HepG2 (cell line): ENCODE measurements around the gene ELL. TPM values are rescaled to one million over a fixed set of nuclear protein-coding genes. Genes with fewer than 3 reads are reported as not detected.

ENCODE experiments used
- ARID5B ChIP-seq: IDR thresholded peaks from 2 replicates; pipeline ENCODE4 v1.4.0; 2020; ENCODE audit warnings: mild to moderate bottlenecking, missing genetic modification reagents
- BCLAF1 ChIP-seq: fragments of 450-650 bp; IDR thresholded peaks from 2 replicates; pipeline ENCODE4 v1.6.1; 2017; ENCODE audit warnings: mild to moderate bottlenecking
- HNF4G ChIP-seq, 2 experiments: sonication (generic) in 1 of 2; formaldehyde crosslinking in 1 of 2; IDR thresholded peaks; 2 replicates each; pipeline versions ENCODE4 v1.4.0 to v1.6.1; 2011 to 2020; ENCODE audit warnings: borderline replicate concordance in 2 of 2, low read depth in 2 of 2, mild to moderate bottlenecking in 2 of 2, low read length in 1 of 2, missing genetic modification reagents in 1 of 2, moderate library complexity in 1 of 2
- RARA ChIP-seq: IDR thresholded peaks from 2 replicates; pipeline ENCODE4 v1.6.1; 2016; ENCODE audit warnings: missing genetic modification reagents, missing compliant biosample characterization
- RELA ChIP-seq: sonication (generic); formaldehyde crosslinking; IDR thresholded peaks from 2 replicates; pipeline ENCODE4 v1.4.0; 2020; ENCODE audit warnings: missing genetic modification reagents
- REXO4 ChIP-seq: sonication (generic); formaldehyde crosslinking; IDR thresholded peaks from 2 replicates; pipeline ENCODE4 v1.8.0; 2022; ENCODE audit warnings: missing genetic modification reagents, mild to moderate bottlenecking, borderline replicate concordance
- SIX1 ChIP-seq: sonication (generic); formaldehyde crosslinking; IDR thresholded peaks from 2 replicates; pipeline ENCODE4 v1.4.0; 2020; ENCODE audit warnings: missing genetic modification reagents, borderline replicate concordance
- SMC3 ChIP-seq: IDR thresholded peaks from 2 replicates; pipeline ENCODE4 v1.6.1; 2011; ENCODE audit warnings: low read length, improper control_type of control experiment
- TARDBP ChIP-seq: sonication (generic); formaldehyde crosslinking; IDR thresholded peaks from 2 replicates; pipeline ENCODE4 v1.8.0; 2022; ENCODE audit warnings: mild to moderate bottlenecking, missing genetic modification reagents
- TBP ChIP-seq: sonication (generic); formaldehyde crosslinking; IDR thresholded peaks from 2 replicates; pipeline ENCODE4 v1.5.0; 2020; ENCODE audit warnings: missing genetic modification reagents
- ZBTB34 ChIP-seq: sonication (generic); formaldehyde crosslinking; IDR thresholded peaks from 2 replicates; pipeline ENCODE4 v1.8.0; 2022; ENCODE audit warnings: mild to moderate bottlenecking, missing genetic modification reagents
- ZFP41 ChIP-seq: sonication (generic); formaldehyde crosslinking; IDR thresholded peaks from 2 replicates; pipeline ENCODE4 v1.4.0; 2020; ENCODE audit warnings: mild to moderate bottlenecking, missing genetic modification reagents, borderline replicate concordance
- ZFP90 ChIP-seq: sonication (generic); formaldehyde crosslinking; IDR thresholded peaks from 2 replicates; pipeline ENCODE4 v1.8.0; 2022; ENCODE audit warnings: missing genetic modification reagents, mild to moderate bottlenecking, inconsistent platforms, borderline replicate concordance
- ZNF292 ChIP-seq: sonication (generic); formaldehyde crosslinking; IDR thresholded peaks from 2 replicates; pipeline ENCODE4 v1.8.1; 2022; ENCODE audit warnings: mild to moderate bottlenecking, low read depth, missing genetic modification reagents, borderline replicate concordance
- ZNF326 ChIP-seq: sonication (generic); formaldehyde crosslinking; IDR thresholded peaks from 2 replicates; pipeline ENCODE4 v1.4.0; 2020; ENCODE audit warnings: missing genetic modification reagents, borderline replicate concordance
- ZNF713 ChIP-seq: sonication (generic); formaldehyde crosslinking; IDR thresholded peaks from 2 replicates; pipeline ENCODE4 v1.4.0; 2020; ENCODE audit warnings: mild to moderate bottlenecking, missing genetic modification reagents
- ZNF782 ChIP-seq: sonication (generic); formaldehyde crosslinking; IDR thresholded peaks from 2 replicates; pipeline ENCODE4 v1.4.0; 2020; ENCODE audit warnings: missing genetic modification reagents, mild to moderate bottlenecking, borderline replicate concordance
- ZSCAN25 ChIP-seq: sonication (generic); formaldehyde crosslinking; IDR thresholded peaks from 2 replicates; pipeline ENCODE4 v1.8.0; 2022; ENCODE audit warnings: mild to moderate bottlenecking, missing genetic modification reagents
- polyA plus RNA-seq, 8 experiments: library from polyadenylated mRNA; depleted of rRNA in 3 of 8; stranded (reverse) in 7 of 8; unstranded in 1 of 8; fragments of >200 nt; fragmentation: Illumina TruSeq in 4 of 8; extraction: Trizol in 4 of 8; gene quantifications; 2 replicates each; pipeline versions ENCODE4 v1.2.1 to v1.2.3, GENCODE V29; 2011 to 2016; ENCODE audit warnings: low read depth in 4 of 8, missing spikeins in 1 of 8, mixed read lengths in 1 of 8; ENCODE audit not compliant: insufficient read depth in 1 of 8
- total RNA-seq, 5 experiments: library from RNA; depleted of rRNA; stranded (reverse); fragments of >200 nt; fragmentation: Illumina TruSeq; extraction: Trizol; gene quantifications; 2 replicates each; pipeline ENCODE4 v1.2.3, GENCODE V29; 2016; ENCODE audit warnings: low read depth in 1 of 5
- TF ChIP-seq, protein P1 (sequence below): sonication (generic); formaldehyde crosslinking; IDR thresholded peaks from 2 replicates; pipeline ENCODE4 v1.8.1; 2023; ENCODE audit warnings: mild to moderate bottlenecking, moderate library complexity, missing genetic modification reagents

The ELL gene
- total and polyA plus RNA-seq, 2 of the 13 experiments (the other 11 are each of a cell fraction or from before 2014, with no cell fraction given): 3.7 to 5.4 TPM

DNA sequence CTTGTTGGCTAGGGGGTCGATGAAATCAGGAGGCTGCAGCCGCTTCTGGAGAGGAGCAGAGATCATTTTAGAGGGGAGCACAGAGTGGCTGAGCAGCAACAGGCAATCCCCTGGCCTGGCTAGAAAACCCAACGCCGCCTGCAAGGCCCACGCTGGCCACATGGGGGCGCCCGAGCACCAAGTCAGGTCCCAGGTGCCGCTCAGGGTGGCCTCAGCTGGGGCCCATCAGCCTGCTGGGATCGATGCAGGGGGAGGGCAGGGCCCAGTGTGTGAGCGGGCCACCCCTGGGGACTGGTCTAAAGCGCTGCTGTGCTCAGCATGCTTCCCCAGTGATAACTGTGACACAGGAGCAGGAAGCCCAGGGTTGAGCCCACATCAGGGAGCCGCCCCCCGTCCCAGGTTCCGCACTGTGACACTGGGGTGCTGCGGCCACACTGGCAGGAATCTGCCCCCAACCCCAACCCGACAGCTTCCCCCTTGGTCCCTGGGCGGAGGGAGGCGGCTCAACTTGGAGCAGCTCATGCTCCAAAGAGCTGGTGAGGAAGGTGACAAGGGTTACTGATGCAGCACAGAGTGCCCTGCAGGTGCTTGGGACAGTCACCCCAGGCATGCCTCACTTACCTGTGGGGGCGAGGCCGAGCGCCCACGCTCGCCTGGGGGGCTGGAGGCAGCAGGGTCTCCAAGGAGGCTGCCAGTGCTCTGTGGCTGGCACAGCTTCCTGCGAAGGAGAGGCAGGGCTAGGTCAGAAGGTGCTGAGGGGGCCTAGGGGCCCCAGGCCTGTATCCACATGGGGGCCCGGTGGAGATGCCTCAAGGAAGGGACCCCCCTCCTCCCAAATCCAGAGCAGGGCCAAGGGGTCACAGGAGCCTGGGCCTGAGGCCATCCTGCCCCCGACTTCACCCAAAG, 70.7 kb downstream of the ELL start (continued):
- TF ChIP-seq ZFP41 (CRISPR knock-in tag) (no peak), ZBTB34 (CRISPR knock-in tag) (no peak), RARA (CRISPR knock-in tag) (no peak), ZFP90 (CRISPR knock-in tag) (no peak), BCLAF1 (no peak), REXO4 (CRISPR knock-in tag) (no peak), ZNF326 (CRISPR knock-in tag) (no peak), ZSCAN25 (CRISPR knock-in tag) (peak; percentile 94), ZNF782 (CRISPR knock-in tag) (peak; percentile 54; the same call in 1 of the 2 replicates), TARDBP (CRISPR knock-in tag) (peak; percentile 37; the same call in 1 of the 2 replicates), ARID5B (CRISPR knock-in tag) (0 out of 2 replicates have a peak, but pooled peaks have one; percentile 15), RELA (CRISPR knock-in tag) (no peak), ZNF713 (CRISPR knock-in tag) (no peak), ZNF292 (CRISPR knock-in tag) (no peak), TBP (CRISPR knock-in tag) (no peak), SIX1 (no peak), HNF4G (IDR thresholded peaks at IDR 0.05; ENCODE audit: borderline replicate concordance, low read depth, low read length) (no peak), HNF4G (CRISPR knock-in tag; IDR thresholded peaks at IDR 0.05; ENCODE audit: borderline replicate concordance, low read depth) (no peak), SMC3 (peak; percentile 44; the same call in 1 of the 2 replicates)
- TF ChIP-seq, protein P1, sequence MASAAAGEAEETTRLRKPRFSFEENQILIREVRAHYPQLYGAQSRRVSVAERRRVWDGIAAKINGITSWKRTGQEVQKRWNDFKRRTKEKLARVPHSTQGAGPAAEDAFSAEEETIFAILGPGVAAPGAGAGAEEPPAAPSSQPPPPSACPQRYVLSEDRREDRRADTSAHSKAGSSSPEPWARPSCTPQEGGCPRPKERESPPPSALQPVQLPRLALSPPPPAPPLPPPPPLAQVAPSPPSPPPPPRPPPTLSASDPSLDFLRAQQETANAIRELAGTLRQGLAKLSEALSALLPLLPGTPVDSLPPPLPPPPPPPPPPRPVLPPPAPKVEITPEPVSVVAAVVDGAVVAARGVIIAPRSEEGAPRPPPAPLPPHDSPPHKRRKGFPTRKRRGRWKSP (CRISPR knock-in tag): no peak
